GM18526 (cell line): Measurements from ENCODE around the gene PLA2G4F.

Experiments used
- POLR2A ChIP-seq: IDR thresholded peaks from 3 replicates; pipeline ENCODE4 v1.6.1; 2011; ENCODE audit not compliant: insufficient read length; ENCODE audit errors: extremely low read depth

Gene PLA2G4F

GRCh38 chr15:42134617-42135245 lies 21.7 kb downstream of the PLA2G4F start:
- TF ChIP-seq POLR2A, result no peak

- TF ChIP-seq POLR2A, result no peak
Measured at GRCh38 chr15:42133886-42134502, 22.4 kb downstream of the PLA2G4F start.

GRCh38 chr15:42133356-42133755 lies 23.1 kb downstream of the PLA2G4F start:
- no peak for TF ChIP-seq POLR2A

GRCh38 chr15:42131826-42132806 lies 24.3 kb downstream of the PLA2G4F start:
- TF ChIP-seq POLR2A, result no peak

GRCh38 chr15:42131006-42131405 lies 25.4 kb downstream of the PLA2G4F start:
- no peak for TF ChIP-seq POLR2A

GRCh38 chr15:42130246-42130986 lies 26.0 kb downstream of the PLA2G4F start:
- no peak for TF ChIP-seq POLR2A

- TF ChIP-seq POLR2A, result no peak
Measured at GRCh38 chr15:42129364-42129763, 27.1 kb downstream of the PLA2G4F start.

GRCh38 chr15:42128476-42128875 lies 28.0 kb downstream of the PLA2G4F start:
- no peak for TF ChIP-seq POLR2A

GRCh38 chr15:42123546-42123945 lies 32.9 kb downstream of the PLA2G4F start:
- TF ChIP-seq POLR2A, result no peak

GRCh38 chr15:42121682-42122081 lies 34.8 kb downstream of the PLA2G4F start:
- no peak for TF ChIP-seq POLR2A

- TF ChIP-seq POLR2A, result no peak
Measured at GRCh38 chr15:42121021-42121420, 35.4 kb downstream of the PLA2G4F start.

GRCh38 chr15:42120285-42120684 lies 36.2 kb downstream of the PLA2G4F start:
- no peak for TF ChIP-seq POLR2A

GRCh38 chr15:42119446-42119760 lies 37.0 kb downstream of the PLA2G4F start:
- no peak for TF ChIP-seq POLR2A

- TF ChIP-seq POLR2A, result no peak
Measured at GRCh38 chr15:42118650-42119445, 37.6 kb downstream of the PLA2G4F start.
